Parathyroid adenoma (tissue), 2 donors: ENCODE data around the gene EXOC7.
"Not testable (repeated sequence)": the region's sequence is repeated elsewhere in the genome, so short reads cannot be mapped to it uniquely, and the experiment has no call there.

ENCODE experiments used
- H2AFZ ChIP-seq: fragments of 300-600 bp; sonication (generic); one replicate; pipeline ENCODE4 v1.7.0; 2017; ENCODE audit warnings: antibody characterized with exemption, mild to moderate bottlenecking
- H3K27ac ChIP-seq: fragments of 300-600 bp; sonication (generic); one replicate; pipeline ENCODE4 v1.7.0; 2017
- H3K27me3 ChIP-seq: fragments of 300-600 bp; sonication (generic); one replicate; pipeline ENCODE4 v1.7.0; 2017; ENCODE audit warnings: low read length; ENCODE audit not compliant: control insufficient read depth, insufficient read depth
- H3K36me3 ChIP-seq: fragments of 300-600 bp; sonication (generic); one replicate; pipeline ENCODE4 v1.7.0; 2017; ENCODE audit warnings: low read length; ENCODE audit not compliant: control insufficient read depth, insufficient read depth
- H3K4me1 ChIP-seq: fragments of 300-600 bp; sonication (generic); one replicate; pipeline ENCODE4 v1.7.0; 2017; ENCODE audit warnings: control low read depth
- H3K4me2 ChIP-seq: fragments of 300-600 bp; sonication (generic); one replicate; pipeline ENCODE4 v1.7.0; 2017; ENCODE audit warnings: low read length
- H3K4me3 ChIP-seq: fragments of 300-600 bp; sonication (generic); one replicate; pipeline ENCODE4 v1.7.0; 2017; ENCODE audit warnings: low read depth, low read length
- H3K79me2 ChIP-seq: fragments of 300-600 bp; sonication (generic); one replicate; pipeline ENCODE4 v1.7.0; 2017; ENCODE audit warnings: control low read depth
- H3K9ac ChIP-seq: fragments of 300-600 bp; sonication (generic); one replicate; pipeline ENCODE4 v1.7.0; 2017; ENCODE audit warnings: mild to moderate bottlenecking
- H3K9me3 ChIP-seq: fragments of 300-600 bp; sonication (generic); one replicate; pipeline ENCODE4 v1.7.0; 2017; ENCODE audit warnings: low read length; ENCODE audit not compliant: control insufficient read depth
- TF ChIP-seq, protein P1 (sequence below): fragments of 300-600 bp; sonication (generic); IDR thresholded peaks from one replicate; pipeline ENCODE4 v1.7.0; 2017; ENCODE audit warnings: antibody characterized with exemption, mild to moderate bottlenecking
- donor health status: primary hyperparathyroidism.

EXOC7 gene

DNA sequence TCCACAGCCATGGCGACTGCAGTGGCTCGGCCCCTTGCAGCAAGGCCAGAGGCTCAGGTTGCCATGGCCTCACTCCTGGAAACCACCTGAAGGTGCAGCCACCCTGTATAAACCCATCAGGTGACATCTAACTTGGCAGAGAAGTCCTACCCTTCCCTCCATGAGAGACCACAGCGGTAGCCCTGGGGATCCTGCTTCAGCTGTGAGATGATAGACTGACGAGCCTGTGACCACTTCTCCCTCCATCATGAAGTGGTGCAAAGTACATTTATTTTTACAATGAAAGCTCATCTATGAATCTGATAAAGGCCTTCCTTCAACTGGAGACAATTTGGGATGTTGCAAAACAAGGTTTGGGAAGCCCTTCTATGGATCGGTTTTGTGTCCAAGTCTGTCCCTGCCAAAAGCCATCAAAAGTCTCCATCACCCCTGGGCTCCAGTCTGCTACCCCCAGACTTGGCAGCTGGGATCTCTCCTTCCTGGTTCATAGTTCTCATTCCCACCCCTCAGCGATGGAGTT, 22.8 kb downstream of the EXOC7 start:
- Histone ChIP-seq H3K9ac (no peak overlapping the region), H3K4me1 (peaks cover 29% of the 10 kb centered on the region), H3K4me2 (no peak overlapping the region), H3K27ac (no peak overlapping the region), H3K4me3 (no peak overlapping the region), H3K36me3 (no peaks in the 10 kb centered on the region), H3K9me3 (no peaks in the 10 kb centered on the region), H3K27me3 (peaks cover 3% of the 10 kb centered on the region), H2AFZ (no peak overlapping the region), H3K79me2 (no peaks in the 10 kb centered on the region)
- TF ChIP-seq, protein P1, sequence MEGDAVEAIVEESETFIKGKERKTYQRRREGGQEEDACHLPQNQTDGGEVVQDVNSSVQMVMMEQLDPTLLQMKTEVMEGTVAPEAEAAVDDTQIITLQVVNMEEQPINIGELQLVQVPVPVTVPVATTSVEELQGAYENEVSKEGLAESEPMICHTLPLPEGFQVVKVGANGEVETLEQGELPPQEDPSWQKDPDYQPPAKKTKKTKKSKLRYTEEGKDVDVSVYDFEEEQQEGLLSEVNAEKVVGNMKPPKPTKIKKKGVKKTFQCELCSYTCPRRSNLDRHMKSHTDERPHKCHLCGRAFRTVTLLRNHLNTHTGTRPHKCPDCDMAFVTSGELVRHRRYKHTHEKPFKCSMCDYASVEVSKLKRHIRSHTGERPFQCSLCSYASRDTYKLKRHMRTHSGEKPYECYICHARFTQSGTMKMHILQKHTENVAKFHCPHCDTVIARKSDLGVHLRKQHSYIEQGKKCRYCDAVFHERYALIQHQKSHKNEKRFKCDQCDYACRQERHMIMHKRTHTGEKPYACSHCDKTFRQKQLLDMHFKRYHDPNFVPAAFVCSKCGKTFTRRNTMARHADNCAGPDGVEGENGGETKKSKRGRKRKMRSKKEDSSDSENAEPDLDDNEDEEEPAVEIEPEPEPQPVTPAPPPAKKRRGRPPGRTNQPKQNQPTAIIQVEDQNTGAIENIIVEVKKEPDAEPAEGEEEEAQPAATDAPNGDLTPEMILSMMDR = no peak

DNA sequence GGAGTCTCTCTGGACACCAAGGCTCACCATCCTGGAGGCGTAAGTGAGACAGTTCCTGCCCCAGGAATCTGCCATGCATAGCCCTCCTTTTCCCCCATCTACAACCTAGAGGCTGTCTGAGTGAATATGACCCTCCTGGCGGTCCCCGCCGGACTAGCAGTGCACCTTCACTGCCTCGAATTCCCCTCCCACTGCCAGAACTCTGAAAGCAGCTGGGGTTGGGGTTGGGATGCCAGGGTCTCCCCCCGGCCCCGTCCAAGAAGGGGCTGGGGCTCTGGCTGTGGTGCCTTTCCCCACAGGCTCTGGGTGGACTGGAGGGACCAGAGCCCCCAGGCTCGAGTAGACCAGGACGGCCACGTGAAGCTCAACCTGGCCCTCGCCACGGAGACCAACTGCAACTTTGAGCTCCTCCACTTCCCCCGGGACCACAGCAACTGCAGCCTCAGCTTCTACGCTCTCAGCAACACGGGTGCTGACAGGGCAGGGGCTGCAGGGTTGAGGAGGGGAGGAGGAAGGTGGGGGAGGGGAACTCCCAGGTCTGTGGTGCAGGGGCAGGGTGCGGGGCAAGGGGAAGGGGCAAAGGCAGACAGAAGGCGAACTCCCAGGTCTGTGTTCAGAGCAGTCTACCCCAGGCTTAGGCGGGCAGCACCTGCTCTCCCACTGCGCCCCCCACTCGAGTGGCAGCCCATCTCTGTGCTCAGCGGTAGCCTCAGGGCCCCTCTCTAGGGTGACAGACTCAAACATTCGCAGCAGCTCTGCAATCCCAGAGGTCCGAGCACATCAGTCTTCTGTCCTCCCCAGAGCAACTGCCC, 23.4 kb downstream of the EXOC7 start:
- TF ChIP-seq, protein P1 = no peak
- no peak overlapping the region for H3K9ac ChIP-seq

DNA sequence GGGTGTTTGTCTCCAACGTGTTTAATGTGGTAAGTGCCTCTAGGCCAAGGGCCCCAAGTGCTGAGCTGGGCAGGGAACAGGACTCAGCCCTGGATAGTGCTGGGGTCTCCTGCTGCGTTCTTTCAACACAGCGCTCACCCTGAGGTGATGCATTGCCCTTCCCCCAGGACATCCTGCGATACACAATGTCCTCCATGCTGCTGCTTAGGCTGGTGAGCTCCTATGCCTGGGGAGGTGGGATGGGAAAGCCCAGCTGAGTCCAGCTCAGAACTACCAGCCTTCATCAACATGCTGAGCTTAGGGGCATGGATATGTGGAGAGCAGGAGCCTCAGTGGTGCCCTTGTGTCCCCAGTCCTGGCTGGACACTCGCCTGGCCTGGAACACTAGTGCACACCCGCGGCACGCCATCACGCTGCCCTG, 24.0 kb downstream of the EXOC7 start:
- Histone ChIP-seq H3K79me2 (no peaks in the 10 kb centered on the region), H3K36me3 (no peaks in the 10 kb centered on the region), H3K4me2 (no peak overlapping the region), H3K4me1 (peaks cover 38% of the 10 kb centered on the region), H2AFZ (no peak overlapping the region), H3K27me3 (peaks cover 3% of the 10 kb centered on the region), H3K9me3 (no peaks in the 10 kb centered on the region), H3K27ac (no peak overlapping the region), H3K9ac (no peak overlapping the region), H3K4me3 (no peak overlapping the region)
- TF ChIP-seq, protein P1 = no peak

More for the DNA sequence above, 23.4 kb downstream of the EXOC7 start:
- no peak overlapping the region for H3K4me2 ChIP-seq
- no peak overlapping the region for H3K27ac ChIP-seq
- no peaks in the 10 kb centered on the region for H3K36me3 ChIP-seq
- H2AFZ ChIP-seq = no peak overlapping the region
- H3K4me3 ChIP-seq = no peak overlapping the region
- no peaks in the 10 kb centered on the region for H3K79me2 ChIP-seq
- H3K27me3 ChIP-seq = peaks cover 3% of the 10 kb centered on the region
- no peaks in the 10 kb centered on the region for H3K9me3 ChIP-seq
- peaks cover 33% of the 10 kb centered on the region for H3K4me1 ChIP-seq

GRCh38 chr17:76078860-76079534, 24.6 kb downstream of the EXOC7 start, which contains the start of gene ZACN:
TSS of gene ZACN (plus strand) at chr17:76079182. CDS start at chr17:76079265, 83 bp downstream.
- Histone ChIP-seq H3K27me3 (peaks cover 3% of the 10 kb centered on the region), H3K4me2 (no peak within 1 kb of the TSS), H3K9me3 (no peaks in the 10 kb centered on the region), H3K79me2 (no peaks in the 10 kb centered on the region), H3K27ac (no peak within 1 kb of the TSS), H3K9ac (no peak within 1 kb of the TSS), H3K36me3 (no peaks in the 10 kb centered on the region), H2AFZ (no peak within 1 kb of the TSS), H3K4me1 (peaks cover 38% of the 10 kb centered on the region), H3K4me3 (no peak within 1 kb of the TSS)
- TF ChIP-seq, protein P1 = no peak

- H3K4me1 ChIP-seq = peaks cover 38% of the 10 kb centered on the region
- not testable (repeated sequence) for H3K4me2 ChIP-seq, H3K4me3 ChIP-seq, H3K36me3 ChIP-seq, H3K27me3 ChIP-seq, H3K27ac ChIP-seq, H3K9me3 ChIP-seq, H2AFZ ChIP-seq, H3K9ac ChIP-seq, H3K79me2 ChIP-seq
Measured at GRCh38 chr17:76078370-76078769, 25.2 kb downstream of the EXOC7 start.
